Kidney epithelial cell (primary cell): ENCODE data around the gene DNAH3. TPM values are rescaled to one million over a fixed set of nuclear protein-coding genes. Genes with fewer than 3 reads are reported as not detected.

Experiments used
- DNase-seq: peaks from one replicate; pipeline ENCODE4 v3.0.0-alpha.2; 2010; ENCODE audit warnings: low read depth
- H3K27me3 ChIP-seq: 2 replicates; pipeline ENCODE4 v1.6.0; 2011; ENCODE audit warnings: low read length; ENCODE audit not compliant: control insufficient read depth, insufficient read depth
- H3K36me3 ChIP-seq: 2 replicates; pipeline ENCODE4 v1.5.1; 2011; ENCODE audit warnings: low read length; ENCODE audit not compliant: control insufficient read depth, insufficient read depth
- H3K4me3 ChIP-seq: 2 replicates; pipeline ENCODE4 v1.5.1; 2011; ENCODE audit warnings: low read depth, mild to moderate bottlenecking, control low read depth, low read length
- CTCF ChIP-seq: IDR thresholded peaks from 2 replicates; pipeline ENCODE4 v1.5.1; 2011; ENCODE audit warnings: mild to moderate bottlenecking, moderate library complexity, low read length, control low read depth, inconsistent platforms; ENCODE audit not compliant: insufficient read depth, poor library complexity, severe bottlenecking
- total RNA-seq: library from RNA; depleted of rRNA; stranded (reverse); fragments of >200 nt; gene quantifications from 2 replicates; pipeline ENCODE4 v1.2.3, GENCODE V29; 2015

Gene DNAH3
- total RNA-seq, 1 donor from 2014 or later, result not detected

GRCh38 chr16:20902426-20902825 lies 248.2 kb downstream of the DNAH3 start:
- DNase-seq, result no peak
- H3K27me3 ChIP-seq, result no peaks in the 10 kb centered on the region
- H3K4me3 ChIP-seq, result no peak overlapping the region
- TF ChIP-seq CTCF, result no peak
- H3K36me3 ChIP-seq, result no peaks in the 10 kb centered on the region

- no peaks in the 10 kb centered on the region for H3K36me3 ChIP-seq
- no peaks in the 10 kb centered on the region for H3K27me3 ChIP-seq
- no peak for TF ChIP-seq CTCF
- DNase-seq, result no peak
- peak overlapping the region; percentile 65 for H3K4me3 ChIP-seq
Measured at GRCh38 chr16:20901436-20902112, 249.1 kb downstream of the DNAH3 start.

GRCh38 chr16:20901068-20901435 lies 249.6 kb downstream of the DNAH3 start:
- Histone ChIP-seq H3K27me3 (no peaks in the 10 kb centered on the region), H3K4me3 (peak overlapping the region; percentile 65), H3K36me3 (no peaks in the 10 kb centered on the region)
- no peak for DNase-seq
- no peak for TF ChIP-seq CTCF

GRCh38 chr16:20900299-20901067 lies 250.2 kb downstream of the DNAH3 start, which contains the start of the genes DCUN1D3 and LYRM1:
TSS of gene DCUN1D3 (minus strand) at chr16:20900358. CDS start at chr16:20862538, 37,820 bp downstream.
TSS of gene LYRM1 (plus strand) at chr16:20900771. CDS start at chr16:20915556, 14,785 bp downstream.
- Histone ChIP-seq H3K4me3 (peak within 1 kb of the TSS; percentile 65), H3K36me3 (no peaks in the 10 kb centered on the region), H3K27me3 (no peaks in the 10 kb centered on the region)
- TF ChIP-seq CTCF, result no peak
- DNase-seq, result peak; percentile 94

- Histone ChIP-seq H3K4me3 (peak overlapping the region; percentile 65), H3K36me3 (no peaks in the 10 kb centered on the region), H3K27me3 (no peaks in the 10 kb centered on the region)
- no peak for TF ChIP-seq CTCF
- no peak for DNase-seq
Measured at GRCh38 chr16:20899477-20900298, 251.0 kb downstream of the DNAH3 start.
